ENCODE results near the gene FAM184A.

DNA sequence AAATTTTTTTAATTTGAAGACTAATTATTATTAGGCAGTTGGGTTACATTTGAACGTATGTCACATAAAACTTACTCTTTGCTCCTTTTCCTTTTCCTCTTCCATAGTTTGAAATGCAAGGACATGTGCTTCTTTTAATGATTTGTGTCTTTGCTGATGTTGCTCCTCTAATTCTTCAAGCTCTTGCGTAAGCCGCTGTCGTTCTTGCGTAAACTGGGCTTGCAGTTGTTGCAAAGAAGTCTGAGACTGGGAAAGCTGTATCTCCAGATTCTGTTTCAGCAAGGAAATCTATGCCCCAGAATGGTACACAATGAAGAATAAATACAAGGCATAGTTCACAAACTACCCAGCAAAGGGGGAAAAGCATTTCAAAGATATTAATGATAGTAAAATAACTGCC lies 98.4 kb downstream of the FAM184A start:
- TF ChIP-seq, protein P1, sequence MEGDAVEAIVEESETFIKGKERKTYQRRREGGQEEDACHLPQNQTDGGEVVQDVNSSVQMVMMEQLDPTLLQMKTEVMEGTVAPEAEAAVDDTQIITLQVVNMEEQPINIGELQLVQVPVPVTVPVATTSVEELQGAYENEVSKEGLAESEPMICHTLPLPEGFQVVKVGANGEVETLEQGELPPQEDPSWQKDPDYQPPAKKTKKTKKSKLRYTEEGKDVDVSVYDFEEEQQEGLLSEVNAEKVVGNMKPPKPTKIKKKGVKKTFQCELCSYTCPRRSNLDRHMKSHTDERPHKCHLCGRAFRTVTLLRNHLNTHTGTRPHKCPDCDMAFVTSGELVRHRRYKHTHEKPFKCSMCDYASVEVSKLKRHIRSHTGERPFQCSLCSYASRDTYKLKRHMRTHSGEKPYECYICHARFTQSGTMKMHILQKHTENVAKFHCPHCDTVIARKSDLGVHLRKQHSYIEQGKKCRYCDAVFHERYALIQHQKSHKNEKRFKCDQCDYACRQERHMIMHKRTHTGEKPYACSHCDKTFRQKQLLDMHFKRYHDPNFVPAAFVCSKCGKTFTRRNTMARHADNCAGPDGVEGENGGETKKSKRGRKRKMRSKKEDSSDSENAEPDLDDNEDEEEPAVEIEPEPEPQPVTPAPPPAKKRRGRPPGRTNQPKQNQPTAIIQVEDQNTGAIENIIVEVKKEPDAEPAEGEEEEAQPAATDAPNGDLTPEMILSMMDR (optimal IDR thresholded peaks at IDR 0.05 in 1 of 3, IDR thresholded peaks at IDR 0.05 in 1 of 3, conservative IDR thresholded peaks at IDR 0.05 in 1 of 3; ENCODE audit: extremely low read depth in 1 of 3, insufficient read depth in 2 of 3, low read length in 3 of 3): no peak
- no peak for TF ChIP-seq EZH2 (IDR thresholded peaks at IDR 0.05; ENCODE audit: low read length)

All from keratinocyte (primary cell).